ENCODE measurements around the gene OBP2B. TPM values are rescaled to one million over a fixed set of nuclear protein-coding genes. Genes with fewer than 3 reads are reported as not detected.

The OBP2B gene
- total RNA-seq, 1 experiment from 2014 or later: not detected

- ATAC-seq: no peak
- intact Hi-C loops (cut with micrococcal nuclease; ENCODE audit: unreplicated experiment) (no loop called here), in situ Hi-C loops (cut with HindIII; ENCODE audit: low pct_unique_long_range_greater_than_20kb, low sequenced_read_pairs) (no loop called here)
- Histone ChIP-seq H3K27ac (ENCODE audit: low read length) (no peak overlapping the region), H3K27me3 (ENCODE audit: control insufficient read depth, insufficient read depth, low read length) (no peaks in the 10 kb centered on the region; the same call in 1 of the 2 replicates), H3K4me1 (ENCODE audit: control insufficient read depth, insufficient read depth, low read length) (no peaks in the 10 kb centered on the region), H3K4me3 (ENCODE audit: low read depth in 2 of 2, low read length in 2 of 2) (no peak overlapping the region), H3K9me3 (ENCODE audit: control insufficient read depth, insufficient read depth, low read depth, low read length) (no peaks in the 10 kb centered on the region), H3K36me3 (ENCODE audit: control insufficient read depth, insufficient read depth, low read length) (no peaks in the 10 kb centered on the region)
- no peak for DNase-seq (ENCODE audit: low read depth, low spot score)
- no TSS peak for BruUV-seq (replicated peaks)
- no peak for TF ChIP-seq CTCF (IDR thresholded peaks at IDR 0.05)
- no peak for TF ChIP-seq POLR2AphosphoS5 (IDR thresholded peaks at IDR 0.05; ENCODE audit: low read depth, low read length)
- no peak for TF ChIP-seq SIN3A (IDR thresholded peaks at IDR 0.05; ENCODE audit: borderline replicate concordance, insufficient read depth, low read depth, low read length)
- TF ChIP-seq TCF7L2 (IDR thresholded peaks at IDR 0.05; ENCODE audit: low read depth, low read length): no peak
- no peak for TF ChIP-seq REST (IDR thresholded peaks at IDR 0.05; ENCODE audit: insufficient read depth in 1 of 2, low read depth in 2 of 2, low read length in 1 of 2)
- POLR2A ChIA-PET: no interaction called here
- CTCF ChIA-PET: interaction anchor here (0.6 to 0.7 kb wide), 2 partner anchors 49 to 69 kb away, joined by 3 to 6 read pairs; no protein-coding TSS in a partner anchor
Measured at GRCh38 chr9:133189826-133190225, 19.2 kb downstream of the OBP2B start.

- Histone ChIP-seq H3K27ac (ENCODE audit: low read length) (no peak overlapping the region), H3K4me3 (ENCODE audit: low read depth in 2 of 2, low read length in 2 of 2) (no peak overlapping the region), H3K9me3 (ENCODE audit: control insufficient read depth, insufficient read depth, low read depth, low read length) (no peaks in the 10 kb centered on the region), H3K27me3 (ENCODE audit: control insufficient read depth, insufficient read depth, low read length) (no peaks in the 10 kb centered on the region; the same call in 1 of the 2 replicates), H3K4me1 (ENCODE audit: control insufficient read depth, insufficient read depth, low read length) (no peaks in the 10 kb centered on the region), H3K36me3 (ENCODE audit: control insufficient read depth, insufficient read depth, low read length) (no peaks in the 10 kb centered on the region)
- intact Hi-C loops (cut with micrococcal nuclease; ENCODE audit: unreplicated experiment) (no loop called here), in situ Hi-C loops (cut with HindIII; ENCODE audit: low pct_unique_long_range_greater_than_20kb, low sequenced_read_pairs) (no loop called here)
- DNase-seq (ENCODE audit: low read depth, low spot score) (no peak), ATAC-seq (no peak)
- TF ChIP-seq CTCF (IDR thresholded peaks at IDR 0.05): no peak
- TF ChIP-seq POLR2AphosphoS5 (IDR thresholded peaks at IDR 0.05; ENCODE audit: low read depth, low read length): no peak
- TF ChIP-seq SIN3A (IDR thresholded peaks at IDR 0.05; ENCODE audit: borderline replicate concordance, insufficient read depth, low read depth, low read length): no peak
- CTCF ChIA-PET: interaction anchor here (0.5 to 3.0 kb wide), 4 partner anchors 41 to 153 kb away, joined by 3 to 17 read pairs (median 5); no protein-coding TSS in a partner anchor
- BruUV-seq (replicated peaks): no TSS peak
- POLR2A ChIA-PET: no interaction called here
Measured at GRCh38 chr9:133188843-133189180, 20.2 kb downstream of the OBP2B start.

Data from Panc1 (cell line).